Astrocyte of the spinal cord (primary cell): Measurements from ENCODE around the gene MAGI1.
A peak's percentile ranks its signal among the peaks of the same experiment; 100 is the strongest.

Experiments used
- DNase-seq: peaks from one replicate; pipeline ENCODE4 v3.0.0; 2011; ENCODE audit warnings: low read depth, low spot score
- H3K4me3 ChIP-seq: 2 replicates; pipeline ENCODE4 v1.5.1; 2011; ENCODE audit warnings: low read depth, mild to moderate bottlenecking, low read length, moderate library complexity
- CTCF ChIP-seq: IDR thresholded peaks from 2 replicates; pipeline ENCODE4 v1.5.1; 2012; ENCODE audit warnings: low read depth, mild to moderate bottlenecking, low read length, inconsistent platforms
- in situ Hi-C: cut with HindIII; loops from 2 replicates; pipeline ENCODE4 v1.10.0; 2017; ENCODE audit warnings: low sequenced_read_pairs

Gene MAGI1

GRCh38 chr3:65749066-65749465 is 289.7 kb downstream of the MAGI1 start:
- in situ Hi-C loops = no loop called here
- no peak for DNase-seq
- no peak for TF ChIP-seq CTCF
- no peak overlapping the region for H3K4me3 ChIP-seq

- no peak for TF ChIP-seq CTCF
- DNase-seq = no peak
- in situ Hi-C loops = no loop called here
- no peak overlapping the region for H3K4me3 ChIP-seq
Measured at GRCh38 chr3:65748326-65748725, 290.4 kb downstream of the MAGI1 start.

GRCh38 chr3:65746848-65747247 is 291.9 kb downstream of the MAGI1 start:
- H3K4me3 ChIP-seq = no peak overlapping the region
- no peak for TF ChIP-seq CTCF
- DNase-seq = no peak

GRCh38 chr3:65745306-65745705 is 293.4 kb downstream of the MAGI1 start:
- DNase-seq = no peak
- no peak overlapping the region for H3K4me3 ChIP-seq
- TF ChIP-seq CTCF = no peak
- in situ Hi-C loops = no loop called here

More at GRCh38 chr3:65746848-65747247, 291.9 kb downstream of the MAGI1 start:
- in situ Hi-C loops = no loop called here

GRCh38 chr3:65742914-65743313 is 295.8 kb downstream of the MAGI1 start:
- in situ Hi-C loops = no loop called here
- TF ChIP-seq CTCF = no peak
- H3K4me3 ChIP-seq = no peak overlapping the region
- DNase-seq = peak; percentile 16

GRCh38 chr3:65741540-65741939 is 297.2 kb downstream of the MAGI1 start:
- in situ Hi-C loops = no loop called here
- DNase-seq = no peak
- H3K4me3 ChIP-seq = no peak overlapping the region
- no peak for TF ChIP-seq CTCF

- in situ Hi-C loops = no loop called here
- DNase-seq = no peak
- no peak overlapping the region for H3K4me3 ChIP-seq
- TF ChIP-seq CTCF = no peak
Measured at GRCh38 chr3:65739901-65740541, 298.7 kb downstream of the MAGI1 start.
